ENCODE results near the gene MCTP1.

Gene MCTP1

GRCh38 chr5:94910721-94911120 lies 374.2 kb downstream of the MCTP1 start:
- no peak for TF ChIP-seq CTCF (IDR thresholded peaks at IDR 0.05; ENCODE audit: unreplicated experiment in 3 of 3)
- Mint-ChIP-seq H3K27ac (no peak overlapping the region), H3K27me3 (ENCODE audit: low read depth) (no peaks in the 10 kb centered on the region), H3K36me3 (ENCODE audit: low read depth) (no peaks in the 10 kb centered on the region), H3K4me1 (no peaks in the 10 kb centered on the region), H3K4me3 (no peak overlapping the region), H3K9me3 (no peaks in the 10 kb centered on the region)

- Mint-ChIP-seq H3K4me1 (no peaks in the 10 kb centered on the region), H3K27ac (no peak overlapping the region), H3K36me3 (ENCODE audit: low read depth) (no peaks in the 10 kb centered on the region), H3K4me3 (no peak overlapping the region), H3K9me3 (no peaks in the 10 kb centered on the region), H3K27me3 (ENCODE audit: low read depth) (no peaks in the 10 kb centered on the region)
- peak; percentile 53 to 71 (median 63) for TF ChIP-seq CTCF (IDR thresholded peaks at IDR 0.05; ENCODE audit: unreplicated experiment in 3 of 3)
Measured at GRCh38 chr5:94908889-94909480, 375.9 kb downstream of the MCTP1 start.

GRCh38 chr5:94906750-94907149 lies 378.1 kb downstream of the MCTP1 start:
- no peak for TF ChIP-seq CTCF (IDR thresholded peaks at IDR 0.05; ENCODE audit: unreplicated experiment in 3 of 3)
- Mint-ChIP-seq H3K4me1 (no peaks in the 10 kb centered on the region), H3K4me3 (no peak overlapping the region), H3K27ac (no peak overlapping the region), H3K36me3 (ENCODE audit: low read depth) (no peaks in the 10 kb centered on the region), H3K27me3 (ENCODE audit: low read depth) (no peaks in the 10 kb centered on the region), H3K9me3 (no peaks in the 10 kb centered on the region)

GRCh38 chr5:94903726-94904125 lies 381.2 kb downstream of the MCTP1 start:
- TF ChIP-seq CTCF (IDR thresholded peaks at IDR 0.05; ENCODE audit: unreplicated experiment in 3 of 3) = no peak
- H3K36me3 Mint-ChIP-seq (ENCODE audit: low read depth) = no peaks in the 10 kb centered on the region
- H3K9me3 Mint-ChIP-seq = no peaks in the 10 kb centered on the region
- H3K4me1 Mint-ChIP-seq = no peaks in the 10 kb centered on the region
- H3K4me3 Mint-ChIP-seq = no peak overlapping the region
- H3K27ac Mint-ChIP-seq = no peak overlapping the region
- no peaks in the 10 kb centered on the region for H3K27me3 Mint-ChIP-seq (ENCODE audit: low read depth)

- Mint-ChIP-seq H3K4me3 (no peak overlapping the region), H3K27me3 (ENCODE audit: low read depth) (no peaks in the 10 kb centered on the region), H3K9me3 (no peaks in the 10 kb centered on the region), H3K4me1 (no peaks in the 10 kb centered on the region), H3K36me3 (ENCODE audit: low read depth) (no peaks in the 10 kb centered on the region), H3K27ac (no peak overlapping the region)
- TF ChIP-seq CTCF (IDR thresholded peaks at IDR 0.05; ENCODE audit: unreplicated experiment in 3 of 3) = no peak
Measured at GRCh38 chr5:94901191-94901979, 383.5 kb downstream of the MCTP1 start.
